IMR-90 (cell line): ENCODE data around the gene MMEL1. TPM values are rescaled to one million over a fixed set of nuclear protein-coding genes. Genes with fewer than 3 reads are reported as not detected.

ENCODE experiments used
- ATAC-seq: fragments of 200-7000 bp; cut with Tn5 transposase; 2 replicates; pipeline ENCODE4 v1.9.1; 2020; ENCODE audit warnings: low read depth, mild to moderate bottlenecking, moderate library complexity
- BruUV-seq: library from RNA; stranded (reverse); fragments of 400-500 nt; replicated peaks from 2 replicates; lab custom pipeline; 2021; lab: Mats Ljungman, UMichigan
- CTCF ChIA-PET: fragments of 300-600 bp; formaldehyde crosslinking; extraction: SDS; loops from one replicate; lab custom pipeline; 2021; ENCODE audit warnings: antibody characterized with exemption; lab: Yijun Ruan, JAX
- POLR2A ChIA-PET: fragments of 300-600 bp; sonication (Branson Sonifier 250); formaldehyde crosslinking; loops from one replicate; lab custom pipeline; 2022; ENCODE audit warnings: antibody characterized with exemption; ENCODE audit not compliant: unreplicated experiment; lab: Charles Lee
- DNase-seq: peaks from one replicate; pipeline ENCODE4 v3.0.0; 2013
- H2AFZ ChIP-seq: replicated peaks from 2 replicates; pipeline ENCODE3; 2013; ENCODE audit warnings: low read length, mild to moderate bottlenecking; ENCODE audit not compliant: poor library complexity
- H2AK5ac ChIP-seq: 2 replicates; pipeline ENCODE4 v1.6.1; 2013; ENCODE audit warnings: low read depth, low read length, inconsistent platforms
- H2AK9ac ChIP-seq: replicated peaks from 2 replicates; pipeline ENCODE3; 2013; ENCODE audit warnings: mild to moderate bottlenecking, low read depth, low read length, moderate library complexity; ENCODE audit not compliant: poor library complexity
- H2BK120ac ChIP-seq: 2 replicates; pipeline ENCODE4 v1.6.1; 2013; ENCODE audit warnings: low read depth, low read length, inconsistent platforms
- H2BK15ac ChIP-seq: 3 replicates; pipeline ENCODE4 v1.6.1; 2013; ENCODE audit warnings: low read depth, low read length, inconsistent platforms
- H2BK20ac ChIP-seq: 2 replicates; pipeline ENCODE4 v1.6.1; 2013; ENCODE audit warnings: low read depth, mild to moderate bottlenecking, inconsistent platforms, low read length, moderate library complexity
- H2BK5ac ChIP-seq: 2 replicates; pipeline ENCODE4 v1.6.1; 2013; ENCODE audit warnings: mild to moderate bottlenecking, low read depth, low read length, inconsistent platforms; ENCODE audit not compliant: poor library complexity, severe bottlenecking
- H3K14ac ChIP-seq: replicated peaks from 2 replicates; pipeline ENCODE4 v1.6.1; 2013; ENCODE audit warnings: low read depth, low read length, inconsistent platforms
- H3K18ac ChIP-seq: 2 replicates; pipeline ENCODE4 v1.6.1; 2013; ENCODE audit warnings: low read depth, low read length, control low read depth
- H3K23ac ChIP-seq: 2 replicates; pipeline ENCODE4 v1.6.1; 2013; ENCODE audit warnings: low read depth, low read length, inconsistent platforms
- H3K27ac ChIP-seq: 2 replicates; pipeline ENCODE4 v1.5.1; 2013; ENCODE audit warnings: mild to moderate bottlenecking, control low read depth, low read length; ENCODE audit not compliant: insufficient read depth
- H3K27me3 ChIP-seq: 2 replicates; pipeline ENCODE4 v1.6.1; 2013; ENCODE audit warnings: low read length; ENCODE audit not compliant: control insufficient read depth, insufficient read depth
- H3K36me3 ChIP-seq: 2 replicates; pipeline ENCODE4 v1.6.1; 2013; ENCODE audit warnings: low read length, mixed read lengths; ENCODE audit not compliant: control insufficient read depth, insufficient read depth
- H3K4ac ChIP-seq: 2 replicates; pipeline ENCODE4 v1.6.1; 2013; ENCODE audit warnings: low read depth, low read length, inconsistent platforms
- H3K4me1 ChIP-seq: 2 replicates; pipeline ENCODE4 v1.6.1; 2013; ENCODE audit warnings: low read length, mixed read lengths; ENCODE audit not compliant: control insufficient read depth, insufficient read depth
- H3K4me2 ChIP-seq: 2 replicates; pipeline ENCODE4 v1.6.1; 2013; ENCODE audit warnings: low read depth, mild to moderate bottlenecking, control low read depth, low read length, moderate library complexity
- H3K4me3 ChIP-seq: 2 replicates; pipeline ENCODE4 v1.5.1; 2013; ENCODE audit warnings: low read depth, mild to moderate bottlenecking, control low read depth, low read length, moderate library complexity; ENCODE audit not compliant: insufficient read depth
- H3K56ac ChIP-seq: 2 replicates; pipeline ENCODE4 v1.6.1; 2013; ENCODE audit warnings: low read length, inconsistent platforms; ENCODE audit not compliant: insufficient read depth; ENCODE audit errors: extremely low read depth
- H3K79me1 ChIP-seq, 2 experiments: 2 replicates each; pipeline ENCODE4 v1.6.1; 2013; ENCODE audit warnings: low read length in 2 of 2, inconsistent platforms in 1 of 2, low read depth in 1 of 2
- H3K9ac ChIP-seq: 2 replicates; pipeline ENCODE4 v1.6.1; 2013; ENCODE audit warnings: low read depth, low read length, control low read depth
- H3K9me1 ChIP-seq: 2 replicates; pipeline ENCODE4 v1.6.1; 2013; ENCODE audit warnings: low read length, inconsistent platforms; ENCODE audit not compliant: insufficient read depth
- H3K9me3 ChIP-seq: 2 replicates; pipeline ENCODE4 v1.6.1; 2013; ENCODE audit warnings: low read length; ENCODE audit not compliant: control insufficient read depth, insufficient read depth
- H4K20me1 ChIP-seq: 2 replicates; pipeline ENCODE4 v1.6.1; 2013; ENCODE audit warnings: low read length, inconsistent platforms; ENCODE audit not compliant: insufficient read depth
- H4K5ac ChIP-seq: 2 replicates; pipeline ENCODE4 v1.6.1; 2013; ENCODE audit warnings: mild to moderate bottlenecking, low read depth, low read length, control low read depth
- H4K8ac ChIP-seq, 2 experiments: 2 replicates each; pipeline ENCODE4 v1.6.1; 2013; ENCODE audit warnings: low read depth in 2 of 2, low read length in 2 of 2, control low read depth in 1 of 2, inconsistent platforms in 1 of 2
- H4K91ac ChIP-seq: 2 replicates; pipeline ENCODE4 v1.6.1; 2013; ENCODE audit warnings: low read depth, low read length, inconsistent platforms; ENCODE audit not compliant: insufficient read depth
- CEBPB ChIP-seq: IDR thresholded peaks from 2 replicates; pipeline ENCODE4 v1.6.1; 2012; ENCODE audit warnings: low read depth, low read length, improper control_type of control experiment
- CHD1 ChIP-seq: IDR thresholded peaks from 2 replicates; pipeline ENCODE4 v1.6.1; 2012; ENCODE audit warnings: low read depth, low read length, improper control_type of control experiment
- MAZ ChIP-seq: IDR thresholded peaks from 2 replicates; pipeline ENCODE4 v1.6.1; 2012; ENCODE audit warnings: low read depth, mild to moderate bottlenecking, low read length, improper control_type of control experiment, moderate library complexity, borderline replicate concordance
- RFX5 ChIP-seq: IDR thresholded peaks from 2 replicates; pipeline ENCODE4 v1.8.0; 2012; ENCODE audit warnings: low read depth, mild to moderate bottlenecking, low read length, moderate library complexity
- SMC3 ChIP-seq: fragments of 150-350 bp; IDR thresholded peaks from 2 replicates; pipeline ENCODE4 v1.6.1; 2016; ENCODE audit warnings: low read depth, mild to moderate bottlenecking, antibody characterized with exemption, low read length, moderate library complexity
- WGBS, 2 experiments: methylation state at CpG; one replicate each; pipeline versions ENCODE4 v1.1.5 to v1.1.7; 2013; ENCODE audit warnings: missing lambda C conversion rate in 2 of 2; ENCODE audit not compliant: insufficient read length in 1 of 2; ENCODE audit errors: extremely low coverage in 2 of 2; 5-methylcytosine and 5-hydroxymethylcytosine counted together
- dilution Hi-C: fragments of 300-500 bp; cut with HindIII; formaldehyde crosslinking; loops from one replicate; pipeline ENCODE4 v1.14.3; 2018; ENCODE audit warnings: low sequenced_read_pairs; ENCODE audit not compliant: unreplicated experiment
- in situ Hi-C: fragments of 300-500 bp; cut with MboI; formaldehyde crosslinking; loops from 3 replicates; pipeline ENCODE4 v1.14.3; 2019; ENCODE audit warnings: low sequenced_read_pairs, inconsistent platforms, mixed read lengths
- intact Hi-C: fragments of 100-400 bp; cut with micrococcal nuclease; formaldehyde crosslinking; loops from 2 replicates; pipeline ENCODE4 v1.10.0; 2022
- polyA plus RNA-seq, 3 experiments: library from polyadenylated mRNA; depleted of rRNA; stranded (reverse); fragments of >200 nt; gene quantifications; 2 replicates each; pipeline ENCODE4 v1.2.3, GENCODE V29; 2012; ENCODE audit warnings: low replicate concordance in 1 of 3
- total RNA-seq: library from RNA; depleted of rRNA; stranded (reverse); fragments of >200 nt; gene quantifications from 2 replicates; pipeline ENCODE4 v1.2.3, GENCODE V29; 2012

Gene MMEL1
- total and polyA plus RNA-seq, 2 of the 4 experiments (the other 2 are of a cell fraction): under 0.01 to 0.12 TPM

DNA sequence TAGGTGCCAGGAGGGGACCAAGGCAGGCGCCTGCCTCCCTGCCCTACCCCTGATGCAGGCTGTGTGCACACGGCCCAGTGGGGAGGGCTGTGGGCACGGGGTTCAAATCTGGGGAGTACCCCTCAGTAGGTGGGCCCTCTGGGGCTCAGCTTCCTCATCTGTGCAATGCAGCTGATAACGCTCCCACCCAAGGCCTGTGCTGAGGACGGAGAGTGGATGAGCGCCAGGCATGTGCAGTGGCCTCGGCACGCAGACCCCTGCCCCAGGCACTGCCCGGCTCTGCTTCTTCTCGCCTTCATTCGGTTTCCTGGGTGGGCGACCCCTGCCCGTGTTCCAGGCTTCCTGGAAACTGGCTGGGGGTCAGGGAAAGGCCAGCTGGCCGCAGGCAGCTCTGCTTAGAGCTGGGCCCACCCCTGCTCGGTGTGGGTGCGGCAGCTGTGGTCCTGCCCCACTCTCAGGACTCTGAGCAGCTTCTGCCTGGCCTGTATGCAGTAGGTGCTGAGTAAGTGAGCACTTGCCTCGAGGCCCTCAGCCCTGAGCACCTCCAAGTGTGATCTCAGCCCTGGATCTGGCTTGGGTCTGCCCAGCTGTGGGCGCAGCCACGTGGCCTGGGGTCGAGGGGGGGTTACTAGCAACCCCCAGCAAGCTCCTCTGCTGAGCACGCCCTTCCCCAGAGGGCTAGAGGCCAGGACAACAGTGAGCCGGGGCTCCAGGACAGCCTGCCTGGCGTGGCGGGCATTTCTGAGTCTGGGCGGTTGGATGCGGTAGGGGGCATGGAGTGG is 88.5 kb downstream of the MMEL1 start:
- CTCF ChIA-PET: no interaction called here
- H3K9ac ChIP-seq: no peak overlapping the region
- no peak overlapping the region for H3K27ac ChIP-seq
- no peak overlapping the region for H3K14ac ChIP-seq
- H4K8ac ChIP-seq: no peak overlapping the region
- H2BK5ac ChIP-seq: no peak overlapping the region
- DNase-seq (no peak), ATAC-seq (no peak)
- 63% methylated on average over 11 of the region's 26 CpGs; no CpG with 5 or more reads in 1 of the 2 experiments for WGBS, 2 experiments
- no peaks in the 10 kb centered on the region for H3K9me3 ChIP-seq
- H3K56ac ChIP-seq: no peak overlapping the region
- H3K27me3 ChIP-seq: peaks cover 2% of the 10 kb centered on the region; the same call in 1 of the 2 replicates
- no TSS peak for BruUV-seq
- H3K9me1 ChIP-seq: no peaks in the 10 kb centered on the region
- H3K4me1 ChIP-seq: peaks cover 10% of the 10 kb centered on the region
- no peak overlapping the region for H3K18ac ChIP-seq
- H4K5ac ChIP-seq: no peak overlapping the region
- no peak overlapping the region for H3K4ac ChIP-seq
- H2AK5ac ChIP-seq: 0 out of 2 replicates have a peak overlapping the region, but pooled peaks have one; percentile 16
- no peak overlapping the region for H2BK120ac ChIP-seq
- no peak overlapping the region for H2BK20ac ChIP-seq
- intact Hi-C loops: no loop called here
- H3K4me3 ChIP-seq: no peak overlapping the region
- in situ Hi-C loops: loop anchor here (5.0 to 25.0 kb wide), 2 partner anchors 132 to 357 kb away; partner anchors contain the start of genes FAAP20 and PEX10
- no peak overlapping the region; the same call in 1 of the 2 replicates for H4K91ac ChIP-seq
- H2AFZ ChIP-seq: peak overlapping the region; percentile 71
- no peak overlapping the region for H3K4me2 ChIP-seq
- H3K23ac ChIP-seq: no peak overlapping the region
- H3K79me1 ChIP-seq: peaks cover 0 to 10% of the 10 kb centered on the region in 2 experiments; a peak in 1 of 4 replicates
- 0 out of 2 replicates have a peak, but pooled peaks cover 3% of the 10 kb centered on the region for H4K20me1 ChIP-seq
- no peak overlapping the region for H2BK15ac ChIP-seq
- TF ChIP-seq CHD1: no peak
- no peak for TF ChIP-seq MAZ
- TF ChIP-seq SMC3: no peak
- TF ChIP-seq CEBPB: no peak
- TF ChIP-seq RFX5: no peak
- dilution Hi-C loops: no loop called here
- POLR2A ChIA-PET: no interaction called here
- peak overlapping the region; percentile 82 for H2AK9ac ChIP-seq
- no peaks in the 10 kb centered on the region for H3K36me3 ChIP-seq
